ENCODE measurements around the gene MYLK.

Gene MYLK

GRCh38 chr3:123790254-123791072 is 93.7 kb downstream of the MYLK start:
- DNase-seq = no peak

GRCh38 chr3:123789760-123790159 is 94.4 kb downstream of the MYLK start:
- DNase-seq = no peak

- DNase-seq = no peak
Observed at GRCh38 chr3:123789160-123789559, 95.0 kb downstream of the MYLK start.

GRCh38 chr3:123788710-123789109 is 95.4 kb downstream of the MYLK start:
- DNase-seq = no peak

GRCh38 chr3:123787133-123787532 is 97.0 kb downstream of the MYLK start:
- DNase-seq = no peak

GRCh38 chr3:123785602-123786001 is 98.5 kb downstream of the MYLK start:
- no peak for DNase-seq

- no peak for DNase-seq
Observed at GRCh38 chr3:123783811-123784210, 100.3 kb downstream of the MYLK start.

GRCh38 chr3:123783050-123783689 is 101.0 kb downstream of the MYLK start:
- no peak for DNase-seq

- DNase-seq = no peak
Observed at GRCh38 chr3:123782488-123782887, 101.6 kb downstream of the MYLK start.

- DNase-seq = no peak
Observed at GRCh38 chr3:123781571-123782275, 102.4 kb downstream of the MYLK start.

- no peak for DNase-seq
Observed at GRCh38 chr3:123781138-123781537, 103.0 kb downstream of the MYLK start.

- no peak for DNase-seq
Observed at GRCh38 chr3:123780656-123781055, 103.5 kb downstream of the MYLK start.

GRCh38 chr3:123779655-123780231 is 104.4 kb downstream of the MYLK start:
- no peak for DNase-seq

GRCh38 chr3:123778991-123779622 is 105.0 kb downstream of the MYLK start:
- DNase-seq = no peak

GRCh38 chr3:123778525-123778924 is 105.6 kb downstream of the MYLK start:
- no peak for DNase-seq

GRCh38 chr3:123776071-123776782 is 107.9 kb downstream of the MYLK start:
- no peak for DNase-seq

GRCh38 chr3:123774474-123774873 is 109.7 kb downstream of the MYLK start:
- DNase-seq = no peak

- DNase-seq = no peak
Observed at GRCh38 chr3:123773681-123774431, 110.3 kb downstream of the MYLK start.

GRCh38 chr3:123769356-123769743 is 114.8 kb downstream of the MYLK start:
- no peak for DNase-seq

- no peak for DNase-seq
Observed at GRCh38 chr3:123768480-123769355, 115.4 kb downstream of the MYLK start.
